Measurements from ENCODE around the gene ISLR. TPM values are rescaled to one million over a fixed set of nuclear protein-coding genes. Genes with fewer than 3 reads are reported as not detected.

Gene ISLR
- total and polyA plus RNA-seq, 8 donors = 3.5 to 44.6 (median 12.0) TPM

GRCh38 chr15:74215958-74216357 is 42.4 kb downstream of the ISLR start:
- Histone ChIP-seq H3K4me1 (peaks cover 0 to 17% (median 9%) of the 10 kb centered on the region in 4 donors), H3K4me3 (no peak overlapping the region), H3K27ac (peak overlapping the region in 1 of 5 donors; percentile 15), H3K36me3 (no peaks in the 10 kb centered on the region), H3K27me3 (peaks cover 0 to 27% (median 0%) of the 10 kb centered on the region in 3 donors), H3K9me3 (no peaks in the 10 kb centered on the region)
- no peak for TF ChIP-seq CTCF (IDR thresholded peaks at IDR 0.05)
- no peak for TF ChIP-seq EP300 (IDR thresholded peaks at IDR 0.05)
- TF ChIP-seq POLR2AphosphoS5 (IDR thresholded peaks at IDR 0.05) = no peak
- TF ChIP-seq POLR2A (IDR thresholded peaks at IDR 0.05) = no peak
- intact Hi-C loops (cut with DNase I; ENCODE audit: low total_unique reads) = no loop called here
- 73 to 89% (median 88%) methylated on average over 7 to 8 of the region's 8 CpGs for WGBS, 5 donors
- no peak for DNase-seq

GRCh38 chr15:74216949-74217348 is 43.4 kb downstream of the ISLR start:
- H3K4me3 ChIP-seq = no peak overlapping the region
- intact Hi-C loops (cut with DNase I; ENCODE audit: low total_unique reads) = no loop called here
- TF ChIP-seq POLR2A (IDR thresholded peaks at IDR 0.05) = no peak
- TF ChIP-seq CTCF (IDR thresholded peaks at IDR 0.05) = no peak
- TF ChIP-seq POLR2AphosphoS5 (IDR thresholded peaks at IDR 0.05) = no peak
- TF ChIP-seq EP300 (IDR thresholded peaks at IDR 0.05) = no peak
- DNase-seq = peak in 1 of 2 donors; percentile 67
- H3K27ac ChIP-seq = no peak overlapping the region
- H3K4me1 ChIP-seq = peaks cover 0 to 17% (median 9%) of the 10 kb centered on the region in 4 donors
- no peaks in the 10 kb centered on the region for H3K9me3 ChIP-seq
- H3K36me3 ChIP-seq = no peaks in the 10 kb centered on the region
- 60 to 78% (median 75%) methylated on average over 3 of the region's 3 CpGs for WGBS, 5 donors
- H3K27me3 ChIP-seq = peaks cover 0 to 35% (median 0%) of the 10 kb centered on the region in 3 donors

GRCh38 chr15:74217907-74218885 is 44.7 kb downstream of the ISLR start:
- TF ChIP-seq POLR2AphosphoS5 (IDR thresholded peaks at IDR 0.05) (no peak), EP300 (IDR thresholded peaks at IDR 0.05) (no peak), CTCF (IDR thresholded peaks at IDR 0.05) (no peak), POLR2A (IDR thresholded peaks at IDR 0.05) (no peak)
- WGBS, 5 donors = 77 to 90% (median 83%) methylated on average over 11 to 16 of the region's 16 CpGs
- H3K36me3 ChIP-seq = no peaks in the 10 kb centered on the region

GRCh38 chr15:74220475-74221248 is 47.2 kb downstream of the ISLR start:
- no peak overlapping the region for H3K4me3 ChIP-seq
- H3K27me3 ChIP-seq = peaks cover 0 to 60% (median 0%) of the 10 kb centered on the region in 3 donors
- peaks cover 0 to 5% (median 5%) of the 10 kb centered on the region in 4 donors for H3K4me1 ChIP-seq
- no peak for DNase-seq
- no peaks in the 10 kb centered on the region for H3K9me3 ChIP-seq
- 69 to 79% (median 72%) methylated on average over 11 of the region's 11 CpGs for WGBS, 5 donors
- H3K36me3 ChIP-seq = no peaks in the 10 kb centered on the region
- TF ChIP-seq POLR2AphosphoS5 (IDR thresholded peaks at IDR 0.05) = no peak
- no peak for TF ChIP-seq CTCF (IDR thresholded peaks at IDR 0.05)
- TF ChIP-seq EP300 (IDR thresholded peaks at IDR 0.05) = no peak
- no peak for TF ChIP-seq POLR2A (IDR thresholded peaks at IDR 0.05)
- H3K27ac ChIP-seq = no peak overlapping the region
- intact Hi-C loops (cut with DNase I; ENCODE audit: low total_unique reads) = no loop called here

More at GRCh38 chr15:74217907-74218885, 44.7 kb downstream of the ISLR start:
- Histone ChIP-seq H3K4me1 (peaks cover 0 to 17% (median 9%) of the 10 kb centered on the region in 4 donors), H3K27ac (no peak overlapping the region), H3K4me3 (no peak overlapping the region), H3K9me3 (no peaks in the 10 kb centered on the region), H3K27me3 (peaks cover 0 to 47% (median 0%) of the 10 kb centered on the region in 3 donors)
- intact Hi-C loops (cut with DNase I; ENCODE audit: low total_unique reads) = no loop called here
- DNase-seq = no peak
